Right cardiac atrium (tissue), 5 donors: ENCODE data around the gene KCNK16. TPM values are rescaled to one million over a fixed set of nuclear protein-coding genes. Genes with fewer than 3 reads are reported as not detected.

Source experiments
- ATAC-seq, 2 donors: fragments of 200-7000 bp; cut with Tn5 transposase; one replicate each; pipeline versions ENCODE4 v1.8.0 to v1.9.1; 2020; ENCODE audit warnings: moderate library complexity in 2 of 2, mild to moderate bottlenecking in 1 of 2
- DNase-seq, 3 donors: peaks; one replicate each; pipeline ENCODE4 v3.0.0-alpha.2; 2020
- H3K27ac ChIP-seq: one replicate; pipeline ENCODE4 v1.5.1; 2013; ENCODE audit warnings: mild to moderate bottlenecking, low read length, control low read depth, moderate library complexity
- H3K27me3 ChIP-seq: one replicate; pipeline ENCODE4 v1.6.1; 2013; ENCODE audit not compliant: control insufficient read depth, insufficient read depth
- H3K4me1 ChIP-seq: one replicate; pipeline ENCODE4 v1.6.1; 2013; ENCODE audit warnings: low read length; ENCODE audit not compliant: control insufficient read depth, insufficient read depth
- H3K4me3 ChIP-seq: one replicate; pipeline ENCODE4 v1.5.1; 2013; ENCODE audit warnings: low read length, control low read depth
- H3K9me3 ChIP-seq: one replicate; pipeline ENCODE4 v1.6.1; 2013; ENCODE audit warnings: low read length; ENCODE audit not compliant: control insufficient read depth
- WGBS: extraction: QIAGEN DNeasy Blood & Tissue Kit; methylation state at CpG from one replicate; pipeline ENCODE4 v1.1.7; 2013; 5-methylcytosine and 5-hydroxymethylcytosine counted together
- intact Hi-C, 4 donors: fragments of 100-400 bp; cut with DNase I; formaldehyde crosslinking; loops; one replicate each; pipeline versions ENCODE4 v1.11.0 to v1.14.0; 2022 to 2023
- polyA plus RNA-seq: library from polyadenylated mRNA; stranded (reverse); fragments of 200-250 nt; gene quantifications from one replicate; pipeline ENCODE4 v1.2.3, GENCODE V29; 2013
- total RNA-seq, 4 donors: library from RNA; stranded (reverse); fragmentation: NEBNext Ultra II Directional; extraction: Animal tissue kit (Norgen Biotek cat#: 25700); gene quantifications; one replicate each; pipeline ENCODE4 v1.2.1, GENCODE V29; 2021
- donor health status: healthy with polysubstance abuse.
- donor health status: DM: no; HTN: yes; CAD: no.
- donor health status: DM: no; HTN: no; CAD: no.
- donor health status: DM: no; HTN: yes; CAD: no; lungs with severe emphysema.
- donor health status: DM: yes; HTN: yes; CAD: no.

KCNK16 gene
- total and polyA plus RNA-seq, 5 donors, result not detected

GRCh38 chr6:39274471-39274870, 48.0 kb downstream of the KCNK16 start:
- Histone ChIP-seq H3K27me3 (no peaks in the 10 kb centered on the region), H3K27ac (no peak overlapping the region), H3K9me3 (no peaks in the 10 kb centered on the region), H3K4me3 (no peak overlapping the region), H3K4me1 (no peaks in the 10 kb centered on the region)
- no peak for ATAC-seq
- intact Hi-C loops, result no loop called here
- no peak for DNase-seq
- 63% methylated on average over 4 of the region's 4 CpGs for WGBS

DNA sequence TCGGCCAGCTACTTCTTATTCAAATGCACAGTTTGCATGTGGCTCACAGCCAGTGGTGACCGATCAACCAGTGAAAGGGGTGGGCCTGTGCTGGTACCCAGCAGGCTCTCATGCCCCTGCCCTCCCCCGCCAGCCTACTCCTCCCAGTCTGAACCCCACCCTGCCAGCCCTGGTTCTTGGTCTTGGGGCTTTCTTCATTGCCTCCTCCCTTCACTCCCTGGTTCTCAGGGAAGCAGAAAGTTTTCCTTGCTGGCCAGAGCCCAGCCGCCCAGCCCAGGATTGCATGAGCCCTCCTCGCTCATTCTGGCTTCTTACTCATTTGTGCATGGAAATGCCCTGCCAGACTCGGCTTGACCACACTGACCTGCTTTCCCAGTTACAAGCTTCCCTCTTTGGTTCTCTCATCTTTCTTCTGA, 49.1 kb downstream of the KCNK16 start:
- Histone ChIP-seq H3K27me3 (no peaks in the 10 kb centered on the region), H3K4me1 (no peaks in the 10 kb centered on the region), H3K4me3 (no peak overlapping the region), H3K9me3 (no peaks in the 10 kb centered on the region), H3K27ac (no peak overlapping the region)
- intact Hi-C loops, result no loop called here
- DNase-seq (peak in 1 of 3 donors; percentile 52), ATAC-seq (peak; percentile 43 to 50)
- 56% methylated on average over 6 of the region's 6 CpGs for WGBS

- Histone ChIP-seq H3K4me3 (no peak overlapping the region), H3K27ac (no peak overlapping the region), H3K27me3 (no peaks in the 10 kb centered on the region), H3K4me1 (no peaks in the 10 kb centered on the region), H3K9me3 (no peaks in the 10 kb centered on the region)
- 82% methylated on average over 1 of the region's 1 CpG for WGBS
- ATAC-seq, result no peak
- intact Hi-C loops, result no loop called here
- no peak for DNase-seq
Observed at GRCh38 chr6:39269961-39270360, 52.5 kb downstream of the KCNK16 start.

- ATAC-seq, result no peak
- 74% methylated on average over 3 of the region's 3 CpGs for WGBS
- DNase-seq, result no peak
Observed at GRCh38 chr6:39268721-39269120, 53.8 kb downstream of the KCNK16 start.

DNA sequence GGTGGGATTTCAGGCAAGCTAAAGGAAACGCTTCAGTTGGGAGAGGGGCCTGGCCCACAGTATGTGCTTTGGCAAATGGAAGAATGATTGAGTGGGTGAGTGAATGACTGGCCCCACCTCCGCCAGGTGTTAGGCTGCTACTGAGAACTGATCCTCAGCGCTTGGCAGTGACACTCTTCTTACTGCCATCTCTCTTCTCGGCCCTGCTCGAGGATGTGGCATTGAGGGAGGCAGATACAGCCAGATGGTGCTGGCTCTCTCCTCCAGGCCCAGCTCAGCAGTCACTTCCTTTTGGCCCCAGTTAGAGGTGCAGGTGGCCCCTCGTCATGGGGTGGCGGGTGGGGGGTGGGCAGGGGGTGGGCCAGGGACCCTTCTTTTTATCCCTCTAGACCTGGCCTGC, 54.3 kb downstream of the KCNK16 start:
- H3K4me3 ChIP-seq, result no peak overlapping the region
- ATAC-seq, result no peak

More at GRCh38 chr6:39268721-39269120, 53.8 kb downstream of the KCNK16 start:
- no peak overlapping the region for H3K27ac ChIP-seq
- no peaks in the 10 kb centered on the region for H3K9me3 ChIP-seq
- no peaks in the 10 kb centered on the region for H3K4me1 ChIP-seq
- H3K4me3 ChIP-seq, result no peak overlapping the region
- intact Hi-C loops, result no loop called here
- no peaks in the 10 kb centered on the region for H3K27me3 ChIP-seq

DNA sequence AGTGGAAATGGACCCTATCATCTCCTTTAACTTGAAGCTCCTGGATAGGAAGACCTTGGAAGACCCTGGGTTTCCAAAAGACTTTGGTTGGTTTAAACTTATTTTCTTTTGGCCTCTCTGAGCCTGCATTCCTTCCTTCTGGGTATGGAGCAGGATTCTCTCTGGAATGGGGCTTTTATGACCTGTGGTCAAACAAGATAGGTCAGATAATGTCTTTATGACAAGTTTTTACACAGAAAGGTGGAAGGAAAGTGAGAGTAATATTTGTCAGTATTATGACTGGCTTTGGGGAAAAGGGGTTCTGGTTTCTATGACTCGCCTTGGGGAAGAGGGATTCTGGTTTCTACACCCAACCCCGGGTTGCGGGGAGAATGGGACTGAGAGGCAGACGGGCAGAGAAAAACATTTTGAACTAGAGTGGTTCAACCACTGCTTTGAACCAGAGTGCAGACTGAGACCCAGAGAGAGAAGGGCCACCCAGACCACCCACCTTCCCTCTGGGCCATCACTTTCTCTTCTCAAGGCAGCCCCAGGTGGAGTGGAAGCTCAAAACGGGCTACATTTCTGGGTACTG, 55.6 kb downstream of the KCNK16 start:
- Histone ChIP-seq H3K4me1 (no peaks in the 10 kb centered on the region), H3K27me3 (no peaks in the 10 kb centered on the region), H3K9me3 (no peaks in the 10 kb centered on the region), H3K27ac (no peak overlapping the region), H3K4me3 (no peak overlapping the region)
- no peak for ATAC-seq
- 87% methylated on average over 5 of the region's 5 CpGs for WGBS
- DNase-seq, result no peak
- intact Hi-C loops, result no loop called here

More for the DNA sequence above, 54.3 kb downstream of the KCNK16 start:
- H3K9me3 ChIP-seq, result no peaks in the 10 kb centered on the region
- no peaks in the 10 kb centered on the region for H3K27me3 ChIP-seq
- DNase-seq, result no peak
- H3K4me1 ChIP-seq, result no peaks in the 10 kb centered on the region
- intact Hi-C loops, result no loop called here
- no peak overlapping the region for H3K27ac ChIP-seq
- 75% methylated on average over 7 of the region's 7 CpGs for WGBS

GRCh38 chr6:39266375-39266774, 56.1 kb downstream of the KCNK16 start:
- DNase-seq (no peak), ATAC-seq (no peak)
- H3K27ac ChIP-seq, result no peak overlapping the region
- H3K27me3 ChIP-seq, result no peaks in the 10 kb centered on the region
- no peak overlapping the region for H3K4me3 ChIP-seq
- no peaks in the 10 kb centered on the region for H3K9me3 ChIP-seq
- intact Hi-C loops, result no loop called here
- no peaks in the 10 kb centered on the region for H3K4me1 ChIP-seq
- WGBS, result 85% methylated on average over 2 of the region's 2 CpGs

Other genes with a start within 250 kb of the KCNK16 start
- 10 to 100 TPM in 2 of 4 donors, 1 to 10 TPM in 2; 8.3 to 11.7 (median 9.9) TPM for gene SAYSD1, start 207.5 kb downstream of the KCNK16 start, total RNA-seq
- 12.6 TPM for gene SAYSD1, start 207.5 kb downstream of the KCNK16 start, polyA plus RNA-seq
- gene KCNK5, start 93.2 kb downstream of the KCNK16 start, total RNA-seq, result 1 to 10 TPM; 1.1 to 1.9 (median 1.4) TPM
- gene KCNK5, start 93.2 kb downstream of the KCNK16 start, polyA plus RNA-seq, result 1.4 TPM
- 1 to 10 TPM; 3.6 to 9.3 (median 5.3) TPM for gene KCNK17, start 8.3 kb downstream of the KCNK16 start, total RNA-seq
- gene KCNK17, start 8.3 kb downstream of the KCNK16 start, polyA plus RNA-seq, result 2.5 TPM